H4 (cell line): ENCODE data around the gene ARID1B. TPM values are rescaled to one million over a fixed set of nuclear protein-coding genes. Genes with fewer than 3 reads are reported as not detected.

ENCODE experiments used
- DNase-seq: peaks from one replicate; pipeline ENCODE4 v3.0.0-alpha.2; 2015; ENCODE audit warnings: low spot score
- total RNA-seq: library from RNA; depleted of rRNA; stranded (reverse); fragments of >200 nt; shearing (Covaris generic); gene quantifications from 2 replicates; pipeline ENCODE4 v1.2.3, GENCODE V29; 2014

The ARID1B gene
- total RNA-seq, 1 experiment from 2014 or later = 5.6 TPM

- DNase-seq = no peak
Observed at GRCh38 chr6:157050537-157051265, 273.5 kb downstream of the ARID1B start.

DNA sequence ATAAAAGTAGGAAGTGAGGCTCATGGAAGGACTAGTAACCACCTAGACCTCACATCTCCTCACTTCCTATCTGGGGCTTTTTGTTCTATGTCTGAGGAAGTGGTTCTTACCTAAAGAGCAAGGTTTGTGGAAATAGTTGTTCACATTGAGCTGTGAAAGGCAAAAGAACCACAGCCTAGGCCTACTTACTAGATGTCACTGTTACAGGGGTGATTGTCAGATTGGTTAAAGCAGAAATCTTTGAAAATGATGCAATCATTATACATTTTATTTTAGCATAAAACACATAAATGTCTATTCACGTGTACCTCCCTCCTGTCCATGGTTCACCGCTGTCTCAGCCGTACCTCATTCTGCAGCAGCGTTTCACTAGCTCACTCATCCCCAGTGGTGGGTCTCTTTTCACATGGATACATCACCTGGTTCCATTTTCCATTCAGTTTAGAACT lies 277.4 kb downstream of the ARID1B start:
- DNase-seq = no peak

DNA sequence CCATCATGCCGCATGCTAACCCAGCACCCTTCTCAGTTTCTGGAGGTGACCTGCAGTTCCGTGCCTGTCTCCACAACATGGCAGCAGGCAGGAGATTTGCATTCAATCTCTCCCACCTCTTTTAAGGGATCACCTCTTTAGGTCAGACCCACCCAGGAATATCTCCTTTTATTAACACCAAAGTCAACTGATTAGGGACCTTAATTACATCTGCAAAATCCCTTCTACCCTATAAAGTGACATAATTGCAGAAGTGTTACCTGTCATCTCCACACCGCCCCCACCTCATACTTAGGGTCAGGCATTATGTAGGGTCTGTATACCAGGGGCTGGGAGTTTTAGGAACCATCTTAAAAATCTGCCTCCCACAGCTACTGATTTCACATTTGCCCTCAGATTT lies 278.7 kb downstream of the ARID1B start:
- no peak for DNase-seq

- DNase-seq = no peak
Observed at GRCh38 chr6:157056275-157056674, 279.1 kb downstream of the ARID1B start.

DNA sequence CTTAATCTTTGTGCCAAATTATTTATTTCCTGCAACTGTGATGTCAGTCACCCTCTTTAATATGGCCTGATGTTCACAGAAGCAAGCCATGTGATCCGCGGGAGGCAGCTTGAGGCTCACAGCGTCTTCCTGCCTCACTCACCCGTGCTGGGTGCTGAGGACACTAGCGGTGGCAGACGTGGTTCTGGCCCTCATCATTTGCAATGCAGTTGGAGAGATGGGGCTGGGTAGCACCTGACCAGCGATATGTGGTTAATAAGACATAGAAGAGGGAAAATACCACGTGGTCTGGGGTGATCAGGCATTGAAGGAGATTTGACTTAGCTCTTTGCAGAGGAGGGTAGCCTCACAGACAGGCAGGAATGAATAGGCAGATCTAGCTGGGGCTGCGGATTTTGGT lies 281.4 kb downstream of the ARID1B start:
- no peak for DNase-seq

GRCh38 chr6:157059781-157060180 lies 282.6 kb downstream of the ARID1B start:
- DNase-seq = no peak

- no peak for DNase-seq
Observed at GRCh38 chr6:157060440-157060952, 283.3 kb downstream of the ARID1B start.

DNA sequence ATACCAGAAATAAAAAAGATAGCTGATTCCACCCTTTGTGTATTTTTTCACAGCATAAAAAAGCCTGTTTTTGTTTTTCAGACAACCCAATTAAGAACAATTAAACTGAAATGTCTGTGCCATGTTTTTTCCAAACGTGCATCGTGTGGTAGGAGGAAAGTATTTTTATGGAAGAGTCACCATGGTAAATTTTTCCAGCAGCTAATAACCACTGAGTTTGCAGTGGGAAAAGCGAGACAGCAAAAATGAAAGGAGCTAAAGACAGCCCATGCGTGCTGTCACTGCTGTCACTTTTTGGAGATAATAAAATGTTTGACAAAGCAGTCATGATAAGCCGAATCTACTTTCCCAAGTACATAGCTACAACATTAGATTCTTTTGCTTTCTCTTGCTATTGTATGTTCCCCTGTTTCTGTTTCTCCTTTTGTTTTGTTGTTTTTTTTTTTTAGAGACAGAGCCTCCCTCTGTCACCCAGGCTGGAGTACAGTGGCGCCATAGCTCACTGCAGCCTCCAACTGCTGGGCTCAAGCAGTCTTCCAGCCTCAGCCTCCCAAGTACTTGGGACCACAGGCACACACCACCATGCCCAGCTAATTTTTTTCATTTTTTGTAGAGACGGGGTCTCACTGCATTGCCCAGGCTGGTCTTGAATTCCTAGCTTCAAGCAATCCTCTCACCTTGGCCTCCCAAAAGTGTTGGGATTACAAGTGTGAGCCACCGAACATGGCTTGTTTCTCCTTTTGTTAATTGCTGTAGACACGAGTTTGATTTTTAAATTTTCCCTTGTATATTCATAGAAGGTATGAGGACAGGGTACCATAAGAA lies 284.8 kb downstream of the ARID1B start:
- no peak for DNase-seq

DNA sequence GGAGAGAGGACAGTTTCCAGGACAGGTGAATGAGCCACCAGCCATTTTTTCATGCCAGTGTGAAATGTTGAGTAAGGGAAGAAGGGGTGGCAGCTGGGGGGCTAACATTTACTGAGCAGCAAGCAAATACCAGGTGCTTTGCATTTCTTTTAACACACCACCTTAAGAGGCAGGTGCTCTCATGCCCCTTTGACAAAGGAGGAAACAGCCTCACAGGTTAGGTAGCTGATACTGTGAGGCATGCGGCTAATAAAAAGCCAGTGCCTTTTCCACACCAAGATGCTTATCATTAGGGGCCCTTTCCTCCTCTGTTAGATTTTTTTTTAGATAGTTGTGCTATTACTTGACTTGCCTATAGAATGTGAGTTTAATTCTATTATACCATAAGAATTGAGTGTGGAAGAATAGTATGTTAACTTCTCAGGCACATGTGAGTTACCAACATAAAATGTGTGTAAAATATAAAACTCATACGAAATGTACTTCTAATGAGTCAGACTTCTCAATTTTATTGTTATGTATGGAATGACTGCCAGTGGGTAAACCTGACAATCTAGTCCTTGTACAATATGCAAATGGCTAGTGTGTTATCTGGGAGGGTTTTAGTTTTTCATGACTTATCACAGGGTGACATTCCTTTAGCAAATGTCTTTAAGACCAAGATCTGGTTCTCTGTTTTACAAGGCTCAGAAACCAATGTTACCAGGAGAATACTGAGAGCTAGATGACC lies 286.2 kb downstream of the ARID1B start:
- DNase-seq = no peak

DNA sequence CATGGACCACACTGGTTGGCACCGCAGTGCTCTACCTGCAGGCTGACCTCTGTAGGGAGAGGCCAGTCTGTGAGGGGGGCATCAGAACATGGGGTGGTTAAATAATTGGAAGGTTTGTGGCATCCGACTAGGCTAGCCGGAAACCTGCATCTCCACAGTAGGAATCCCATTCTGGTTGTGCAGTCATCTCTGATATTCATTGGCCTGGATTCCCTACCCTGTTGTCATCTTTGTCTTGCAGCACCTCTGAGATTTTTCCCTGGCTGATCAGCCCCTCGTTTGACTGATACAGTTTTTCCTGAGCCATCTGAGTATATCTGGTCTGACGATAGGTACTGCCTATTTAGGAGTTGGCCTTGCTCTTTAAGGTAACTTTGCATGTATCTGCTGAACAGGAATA lies 286.7 kb downstream of the ARID1B start:
- no peak for DNase-seq

GRCh38 chr6:157064502-157064901 lies 287.3 kb downstream of the ARID1B start:
- no peak for DNase-seq

DNA sequence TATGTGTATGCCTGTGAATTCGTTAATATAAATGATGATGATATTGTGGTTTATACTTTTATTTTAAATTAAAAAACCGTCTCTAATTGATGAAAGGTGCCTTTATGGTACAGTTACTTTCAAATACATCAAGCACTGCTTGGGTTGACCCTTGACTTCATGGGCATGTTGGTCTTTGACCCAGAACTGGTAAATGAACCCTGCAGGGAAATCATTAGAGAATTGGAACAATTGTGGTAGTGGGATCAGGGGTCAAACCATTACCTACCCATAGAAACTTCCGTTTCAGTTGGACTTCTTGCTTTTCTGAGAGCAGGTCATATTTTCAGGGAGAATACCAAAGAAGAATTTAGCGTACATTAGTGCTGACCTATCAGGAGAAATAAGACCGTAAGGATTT lies 288.2 kb downstream of the ARID1B start:
- DNase-seq = no peak

- no peak for DNase-seq
Observed at GRCh38 chr6:157066781-157067491, 289.8 kb downstream of the ARID1B start.

- no peak for DNase-seq
Observed at GRCh38 chr6:157067507-157067906, 290.3 kb downstream of the ARID1B start.

DNA sequence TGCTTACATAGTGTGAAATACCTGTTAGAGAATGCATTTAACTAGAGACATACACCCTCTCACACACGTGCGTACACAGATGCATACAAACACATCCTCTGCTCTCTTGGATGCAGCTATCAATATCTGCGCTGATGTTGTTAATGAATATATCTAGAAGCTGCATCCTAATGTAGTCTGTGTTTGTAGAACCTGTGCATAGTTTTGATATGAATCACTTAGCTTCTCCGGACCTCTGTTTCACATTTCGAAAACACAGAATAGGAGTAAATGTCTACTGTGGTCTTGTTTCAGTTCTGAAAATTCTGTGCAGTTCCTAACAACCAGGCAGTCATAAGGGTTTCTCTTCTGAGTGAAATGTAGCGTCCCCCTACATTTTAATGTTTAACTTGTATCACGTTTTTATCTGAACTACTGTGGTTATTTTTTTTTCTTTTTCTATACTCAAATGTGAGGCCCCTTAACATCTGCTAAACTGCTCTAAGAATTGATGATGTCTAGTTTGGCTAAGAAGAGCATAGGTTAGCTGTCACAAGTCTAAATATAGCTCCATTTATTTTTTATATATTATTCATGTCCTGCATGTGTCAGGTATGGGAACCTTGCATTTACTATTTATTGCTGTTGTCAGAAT lies 291.6 kb downstream of the ARID1B start:
- no peak for DNase-seq

DNA sequence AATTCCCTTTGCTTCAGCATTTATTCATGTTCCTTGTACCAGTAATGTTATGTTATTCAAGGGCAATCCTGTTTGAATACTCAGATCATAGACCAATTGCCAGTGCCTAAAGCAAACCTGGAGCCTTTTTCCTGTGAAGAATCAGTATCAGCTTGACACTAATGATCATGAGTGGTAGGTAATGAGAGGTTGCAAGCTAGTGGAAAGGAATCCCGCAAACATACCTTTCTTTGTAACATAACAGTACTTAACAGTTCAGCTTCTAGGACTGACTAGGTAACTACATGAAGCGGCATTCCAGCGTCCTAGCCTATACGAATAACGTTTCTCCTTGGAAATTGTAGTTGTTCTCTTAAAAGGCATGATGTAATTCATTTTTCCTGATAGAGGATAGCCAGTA lies 292.4 kb downstream of the ARID1B start:
- no peak for DNase-seq

GRCh38 chr6:157070403-157071107 lies 293.4 kb downstream of the ARID1B start:
- DNase-seq = no peak

GRCh38 chr6:157072128-157072527 lies 294.9 kb downstream of the ARID1B start:
- DNase-seq = no peak

DNA sequence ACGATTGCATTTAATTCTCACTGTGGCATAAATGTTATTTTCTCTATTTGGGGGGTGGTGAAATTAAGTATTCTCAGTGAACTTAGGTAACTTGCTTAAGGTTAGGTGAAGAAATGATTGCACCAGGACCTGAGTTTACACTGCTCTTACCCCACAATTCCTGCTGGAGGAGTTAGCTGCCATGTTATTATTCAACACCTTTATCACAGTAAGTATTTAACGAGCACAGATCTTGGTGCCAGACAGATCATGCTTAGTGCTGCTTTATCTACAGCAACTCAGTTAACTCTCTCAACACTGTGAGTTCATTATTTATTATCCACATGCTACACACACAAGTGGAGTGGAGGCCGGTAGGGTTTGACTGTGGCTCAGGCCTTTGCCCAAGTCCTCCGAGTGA lies 296.4 kb downstream of the ARID1B start:
- DNase-seq = no peak

DNA sequence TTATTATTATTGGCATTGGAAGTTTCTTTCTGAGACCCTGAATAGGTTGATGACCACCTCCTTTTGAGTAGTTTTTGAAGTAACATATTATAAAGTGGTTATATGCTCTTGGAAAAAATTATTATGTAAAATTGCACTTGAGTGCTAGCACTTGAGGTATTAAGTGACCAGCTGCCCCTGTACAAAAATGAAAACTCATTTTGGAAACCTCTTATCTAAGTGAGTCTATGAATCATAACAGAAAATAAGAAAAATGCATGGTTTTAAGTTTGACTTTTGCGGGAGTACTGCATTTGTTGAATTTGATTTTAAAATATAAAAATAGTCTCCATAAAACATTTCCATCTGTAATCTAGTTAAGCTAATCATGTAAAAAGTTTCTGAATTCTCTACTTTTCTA lies 297.8 kb downstream of the ARID1B start:
- DNase-seq = no peak
